Right forelimb (tissue), 1 donor: ENCODE data around the gene SRP68.
"Not testable (repeated sequence)": the region's sequence is repeated elsewhere in the genome, so short reads cannot be mapped to it uniquely, and the experiment has no call there.

Source experiments
- DNase-seq: peaks from one replicate; pipeline ENCODE4 v3.0.0-alpha.2; 2018

SRP68 gene

DNA sequence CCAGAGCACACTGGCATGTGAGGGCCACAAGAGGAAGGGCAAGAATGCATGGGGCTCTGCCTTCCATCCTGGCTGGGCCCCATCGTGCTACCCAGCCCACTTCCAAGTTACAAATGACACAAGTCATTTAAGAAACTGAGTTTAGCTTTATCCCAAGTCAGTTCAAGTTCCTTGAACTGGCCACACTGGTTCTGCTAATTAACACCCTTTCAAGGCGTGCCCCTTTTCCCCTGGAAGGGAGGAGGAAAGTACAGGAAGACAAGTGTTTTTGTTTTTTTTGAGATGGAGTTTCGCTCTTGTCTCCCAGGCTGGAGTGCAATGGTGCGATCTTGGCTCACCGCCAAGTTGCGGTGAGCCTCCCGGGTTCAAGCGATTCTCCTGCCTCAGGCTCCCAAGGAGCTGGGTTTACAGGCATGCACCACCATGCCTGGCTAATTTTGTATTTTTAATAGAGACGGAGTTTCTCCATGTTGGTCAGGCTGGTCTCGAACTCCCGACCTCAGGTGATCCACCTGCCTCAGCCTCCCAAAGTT is 27.8 kb downstream of the SRP68 start:
- DNase-seq = not testable (repeated sequence)

DNA sequence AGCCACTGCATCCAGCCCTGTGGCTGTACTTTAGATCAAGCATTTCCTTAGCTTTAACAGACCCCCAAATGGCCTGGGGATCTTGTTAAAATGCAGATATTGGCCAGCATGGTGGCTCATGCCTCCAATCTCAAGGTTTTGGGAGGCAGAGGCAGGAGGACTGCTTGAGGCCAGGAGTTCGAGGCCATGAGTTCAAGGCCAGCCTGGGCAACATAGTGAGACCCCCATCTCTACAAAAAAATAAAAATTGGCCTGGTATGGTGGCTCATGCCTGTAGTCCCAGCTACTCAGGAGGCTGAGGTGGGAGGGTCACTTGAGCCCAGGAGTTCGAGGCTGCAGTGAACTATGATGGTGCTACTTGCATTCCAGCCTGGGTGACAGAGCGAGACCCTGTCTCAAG is 29.4 kb downstream of the SRP68 start:
- DNase-seq = not testable (repeated sequence)

DNA sequence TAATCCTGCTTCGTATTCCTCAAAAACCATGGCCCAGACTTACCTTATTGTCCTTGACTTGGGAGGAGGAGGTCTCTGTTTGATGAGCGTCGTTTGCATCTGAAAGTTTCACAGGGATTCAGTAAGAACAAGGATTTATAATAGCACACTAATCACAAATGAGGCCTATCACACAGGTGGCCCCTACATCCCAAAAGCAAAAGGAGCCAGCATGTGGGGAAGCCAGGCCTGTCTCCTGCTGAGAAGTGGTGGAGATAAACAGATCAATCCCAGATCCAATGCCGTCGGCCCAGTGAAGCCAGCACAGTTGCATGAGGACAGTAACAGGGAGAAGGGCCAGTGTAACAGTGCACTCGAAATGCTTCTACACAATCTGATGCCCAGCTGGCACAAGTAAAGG is 31.9 kb downstream of the SRP68 start:
- DNase-seq = no peak

DNA sequence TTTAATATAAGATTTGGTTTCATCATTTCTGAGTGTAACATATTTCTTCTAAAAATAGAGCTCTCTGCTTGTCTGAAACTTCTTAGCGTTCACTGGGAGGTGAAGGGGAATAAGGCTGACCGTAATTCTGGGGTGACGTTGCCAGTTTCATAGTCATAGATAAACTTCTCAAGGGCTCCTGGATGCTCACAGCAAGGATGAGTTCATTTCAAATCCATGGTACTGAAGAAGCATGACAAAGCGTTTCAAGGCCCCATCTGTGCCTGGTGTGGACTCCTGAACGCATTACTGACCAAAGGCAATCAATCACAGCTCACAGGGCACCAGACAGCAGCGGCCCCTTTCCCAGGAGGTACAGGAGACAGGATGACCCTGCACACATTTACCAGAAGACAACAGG is 33.2 kb downstream of the SRP68 start:
- DNase-seq = no peak

DNA sequence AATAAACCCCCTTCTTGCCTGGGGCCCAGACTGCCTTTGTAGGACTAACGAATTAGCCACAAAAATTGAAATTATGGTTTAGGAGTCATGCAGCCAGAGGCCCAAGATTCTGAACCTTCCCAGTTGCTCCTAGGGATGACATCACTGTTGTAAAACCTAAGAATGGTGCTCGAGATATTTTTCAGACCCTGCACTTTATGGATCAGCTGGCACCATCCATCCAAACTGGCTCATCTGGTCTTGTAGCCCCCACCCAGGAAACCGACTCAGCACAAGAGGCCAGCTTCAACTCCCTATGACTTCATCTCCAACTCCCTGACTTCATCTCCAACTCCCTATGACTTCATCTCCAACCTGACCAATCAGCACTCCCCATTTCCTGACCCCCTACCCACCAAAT is 34.3 kb downstream of the SRP68 start:
- DNase-seq = no peak

DNA sequence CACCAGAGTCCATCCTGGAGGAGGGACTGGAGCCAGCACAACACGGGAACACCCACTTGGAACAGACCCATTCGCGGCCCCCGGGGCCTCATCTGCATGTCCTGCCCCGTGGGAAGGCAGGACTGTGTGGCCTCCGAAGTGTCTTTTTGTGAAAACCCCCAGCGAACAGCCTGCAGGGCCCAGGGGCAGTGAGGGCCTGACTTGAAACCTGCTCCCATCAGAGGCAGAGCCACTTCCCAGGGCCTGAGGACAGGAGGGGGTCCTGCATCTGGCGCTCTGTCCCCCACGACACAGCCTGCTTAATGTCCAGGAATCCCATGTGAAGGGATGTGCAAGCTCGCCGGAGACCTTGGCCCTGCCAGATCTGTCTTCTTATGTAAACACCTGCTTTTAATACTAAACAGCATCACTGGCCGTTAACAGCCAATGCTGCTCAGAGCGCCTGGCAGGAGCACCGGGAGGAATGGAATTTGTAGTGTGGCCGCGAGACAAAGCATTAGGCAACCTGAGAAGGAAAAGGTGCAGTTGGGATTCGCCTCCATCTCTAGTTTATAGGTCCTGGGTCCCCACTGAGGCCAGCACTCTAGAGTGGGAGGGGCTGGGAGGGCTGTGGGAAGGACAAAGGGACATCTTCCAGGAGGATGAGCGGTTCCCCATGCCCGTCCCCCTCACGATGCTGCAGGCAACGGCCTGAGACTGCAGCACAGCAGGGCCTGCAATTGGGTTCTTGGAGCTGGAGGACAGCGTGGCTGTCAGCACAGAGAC is 35.6 kb downstream of the SRP68 start:
- DNase-seq = no peak

DNA sequence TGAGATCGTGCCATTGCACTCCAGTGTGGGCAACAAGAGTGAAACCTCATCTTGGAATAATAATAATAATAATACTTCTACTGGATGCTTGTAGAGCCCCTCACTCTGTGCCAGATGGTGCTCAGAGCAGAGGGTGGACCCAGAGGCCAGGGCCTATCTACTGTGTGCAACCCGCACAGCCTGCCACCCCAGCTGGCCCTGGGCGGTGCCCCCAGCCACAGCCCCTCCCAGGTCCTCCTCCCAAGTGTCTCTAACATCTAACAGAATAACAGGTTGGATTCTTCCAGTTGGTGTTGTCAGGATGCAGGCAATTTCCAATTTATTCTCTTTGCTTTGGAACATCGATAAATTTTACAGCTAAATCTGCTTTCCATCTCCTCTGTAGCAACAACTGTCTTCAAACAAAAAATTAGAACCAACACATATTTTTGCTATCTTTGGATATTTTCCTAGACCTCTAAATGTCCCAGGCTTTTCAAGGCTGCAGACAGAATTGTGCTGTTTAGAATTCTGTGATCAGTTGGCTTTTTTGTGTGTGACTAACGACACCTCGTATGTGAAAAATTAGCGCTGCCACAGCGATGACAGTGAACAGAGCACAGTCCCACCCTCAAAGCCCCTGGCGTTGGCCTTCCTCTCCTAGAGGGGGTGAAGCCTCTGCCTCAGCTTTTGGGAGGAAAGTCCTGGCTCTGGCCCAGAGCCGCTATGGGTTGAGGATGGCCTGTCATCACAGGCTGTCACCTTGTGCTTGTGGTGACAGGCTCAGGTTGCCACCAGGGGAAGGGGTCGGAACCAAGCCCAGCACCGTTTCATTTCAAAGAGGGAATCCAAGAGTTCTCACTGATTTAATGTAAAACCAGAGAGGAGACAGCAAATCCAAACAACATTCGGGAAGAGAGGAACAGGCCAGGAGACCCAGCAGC is 37.6 kb downstream of the SRP68 start:
- DNase-seq = no peak

DNA sequence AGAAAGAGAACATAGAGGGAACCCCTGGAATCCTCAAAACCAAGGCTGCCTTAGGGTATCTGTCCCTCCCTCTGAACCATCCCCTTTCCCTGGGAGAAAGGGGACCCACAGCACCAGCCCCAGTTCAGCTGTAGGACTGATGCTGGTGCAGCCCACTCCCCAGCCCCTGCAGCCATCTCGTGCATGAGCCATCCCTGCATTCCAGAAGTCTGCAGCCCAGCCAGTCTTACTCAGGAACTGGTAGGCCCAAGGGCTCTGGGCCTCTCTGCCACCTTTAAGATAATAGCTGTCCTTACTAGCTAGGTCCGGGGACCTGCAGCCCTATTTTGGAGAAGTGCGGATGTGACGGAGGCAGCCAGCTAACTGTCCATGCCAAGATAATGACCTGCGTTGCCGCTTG is 39.2 kb downstream of the SRP68 start:
- no peak for DNase-seq

DNA sequence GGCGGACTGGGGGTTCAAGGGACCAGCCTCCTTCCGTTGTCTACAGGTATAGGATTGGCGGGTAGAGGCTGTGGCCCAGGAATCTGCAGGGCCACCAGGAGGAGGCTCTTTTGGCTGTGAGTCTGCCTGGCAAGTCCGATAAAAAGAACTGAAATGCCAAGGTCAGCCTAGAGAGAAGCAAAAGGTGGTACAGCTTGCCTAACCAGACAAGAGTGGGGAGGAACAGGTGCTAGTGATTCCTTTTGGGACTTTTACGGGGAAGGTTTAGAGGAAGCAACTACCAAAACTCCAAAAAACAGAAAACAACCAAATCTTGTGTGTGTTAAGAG is 39.6 kb downstream of the SRP68 start:
- no peak for DNase-seq

DNA sequence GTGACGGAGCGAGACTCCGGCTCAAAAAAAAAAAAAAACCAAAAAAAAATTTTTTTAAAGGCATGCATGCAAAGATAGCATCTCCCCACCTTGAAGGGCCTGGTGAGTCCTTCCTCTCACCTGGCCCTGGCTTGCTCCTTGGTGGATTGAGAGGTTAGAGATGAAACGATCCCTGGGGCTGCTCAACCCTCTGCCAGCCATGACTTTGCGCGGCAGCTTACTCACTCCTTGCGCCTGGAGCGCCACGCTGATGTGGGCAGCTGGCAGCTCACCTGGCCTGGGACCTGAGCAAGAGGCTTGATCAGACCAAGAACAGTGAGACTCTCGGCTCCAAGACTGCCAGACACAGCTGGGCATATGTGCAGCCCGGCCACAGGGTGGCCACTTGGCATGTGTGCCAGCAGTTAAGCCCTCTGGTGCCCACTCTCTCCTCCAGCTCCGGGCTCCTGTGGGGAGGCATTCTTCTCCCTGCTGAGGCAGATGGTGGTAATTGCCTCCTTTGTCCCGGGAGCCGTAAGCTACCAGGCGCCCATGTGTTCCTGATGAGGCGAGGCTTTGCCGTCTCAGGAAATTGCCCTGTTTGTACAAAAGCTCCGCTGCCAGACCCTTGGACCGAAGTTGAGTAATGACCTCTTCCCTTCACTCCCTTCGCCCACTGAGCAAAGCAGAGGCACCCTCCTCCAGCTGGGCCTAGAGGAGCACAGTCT is 40.1 kb downstream of the SRP68 start:
- DNase-seq = no peak

DNA sequence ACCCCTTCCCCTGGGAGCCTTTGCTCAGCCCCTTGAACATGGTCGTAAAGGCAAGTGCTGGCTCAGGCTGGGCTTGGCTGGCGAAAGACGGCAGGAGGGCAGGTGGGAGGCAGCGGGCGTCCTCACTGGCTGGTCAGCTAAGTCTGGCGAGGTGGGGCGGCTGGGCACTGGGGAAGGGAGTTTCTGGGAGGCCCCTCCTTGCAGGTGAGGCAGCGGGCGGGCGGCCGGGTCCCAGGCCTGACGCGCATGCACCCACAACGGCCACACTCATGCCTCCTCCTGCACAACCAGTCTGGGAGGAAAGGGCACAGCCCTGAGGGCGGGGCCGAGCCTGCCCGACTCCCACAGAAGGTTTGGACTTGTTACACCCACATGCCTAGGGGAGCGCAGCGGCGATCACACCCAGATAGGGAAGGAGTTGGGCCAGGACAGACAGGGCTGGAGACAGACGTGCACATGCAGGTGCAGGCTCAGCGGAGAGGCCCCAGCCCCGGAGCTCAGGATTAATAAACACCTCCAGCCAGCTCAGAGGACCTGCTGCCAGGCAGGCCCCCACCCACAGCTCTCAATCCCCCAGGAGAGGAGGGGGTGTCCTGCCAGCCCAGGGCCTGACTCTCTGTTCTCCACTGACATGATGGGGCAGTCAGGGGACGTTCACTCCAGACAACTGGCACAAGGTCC is 45.0 kb downstream of the SRP68 start, which contains the start of gene EVPL:
Gene EVPL (minus strand): TSS at position 148 of the 681 bp plus-strand sequence. CDS start 108 bp downstream, at position 40.
- DNase-seq = no peak

DNA sequence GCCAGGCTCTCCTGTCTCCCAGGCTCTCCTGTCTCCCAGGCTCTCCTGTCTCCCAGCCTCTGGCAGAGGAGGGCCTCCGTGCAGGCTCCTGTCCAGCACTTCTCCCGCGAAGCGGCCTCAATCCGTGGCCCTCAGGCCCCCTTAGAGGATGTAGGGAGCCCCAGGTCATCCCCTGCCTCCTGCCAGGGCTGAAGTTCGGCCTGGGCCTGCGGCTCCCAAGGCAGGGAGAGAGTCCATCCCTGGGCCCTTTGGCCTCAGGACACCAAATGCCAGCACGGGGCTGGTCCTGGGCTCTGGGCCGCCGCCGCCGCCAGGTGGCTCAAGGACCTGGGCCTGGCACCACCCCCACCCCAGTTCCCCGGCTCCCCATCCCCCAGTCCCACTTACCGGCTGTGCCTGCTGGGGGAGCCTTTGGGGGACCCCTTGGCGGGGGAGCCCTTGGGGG is 45.6 kb downstream of the SRP68 start:
- DNase-seq = no peak

DNA sequence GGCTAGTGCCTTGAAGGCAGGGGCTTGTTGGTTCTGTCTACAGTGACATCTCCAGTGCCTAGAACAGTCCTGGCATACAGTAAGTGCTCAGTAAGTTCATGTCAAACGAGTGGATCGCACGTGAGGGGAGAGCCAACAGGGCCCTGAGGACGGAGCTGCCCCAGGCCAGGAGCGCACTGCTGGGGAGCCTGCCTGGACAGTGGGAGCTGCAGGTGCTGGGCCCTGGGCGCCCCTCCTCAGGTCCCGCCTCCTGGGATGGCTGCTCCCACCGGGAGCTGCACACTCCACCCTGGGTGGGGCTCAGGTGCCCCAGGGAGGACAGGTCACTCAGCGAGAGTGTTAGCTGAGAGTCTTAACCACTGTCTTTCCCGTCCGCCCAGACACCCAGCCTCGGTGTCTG is 47.0 kb downstream of the SRP68 start:
- no peak for DNase-seq

DNA sequence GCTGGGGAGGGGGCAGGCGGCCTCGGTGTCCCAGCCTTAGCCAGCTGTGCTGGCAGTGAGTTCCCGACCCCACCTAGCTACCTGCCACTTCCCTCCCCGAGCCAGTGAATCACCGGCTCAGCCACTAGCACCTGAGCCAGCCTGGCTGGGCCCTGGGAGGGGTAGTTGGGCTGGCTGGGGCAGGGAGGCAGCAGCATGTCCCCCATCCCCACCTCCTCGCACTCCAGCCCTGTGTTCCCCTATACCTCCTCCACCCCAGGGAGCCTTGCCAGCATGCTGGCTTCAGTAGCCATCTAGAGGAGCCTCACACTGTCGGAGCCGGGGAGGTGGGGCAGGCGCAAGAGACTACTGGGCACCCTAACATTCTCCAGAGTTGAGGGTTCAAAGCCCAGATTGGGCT is 48.0 kb downstream of the SRP68 start:
- no peak for DNase-seq

DNA sequence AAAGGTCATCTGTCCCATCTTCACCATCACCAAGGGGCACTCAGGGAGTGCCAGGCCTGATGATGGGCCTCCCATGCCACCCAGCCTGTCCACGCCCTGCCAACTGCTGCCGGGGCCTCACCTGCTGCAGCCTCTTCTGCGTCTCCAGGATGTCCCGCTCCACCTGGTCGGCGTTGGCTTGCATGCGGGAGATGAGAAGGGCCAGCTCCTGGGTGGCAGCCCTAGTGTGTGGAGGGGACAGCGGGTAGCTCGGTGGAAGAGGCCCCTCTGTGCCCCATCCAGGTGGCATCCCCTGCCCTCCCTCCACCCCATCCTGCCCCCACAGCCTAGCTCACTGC is 48.4 kb downstream of the SRP68 start:
- DNase-seq = no peak

DNA sequence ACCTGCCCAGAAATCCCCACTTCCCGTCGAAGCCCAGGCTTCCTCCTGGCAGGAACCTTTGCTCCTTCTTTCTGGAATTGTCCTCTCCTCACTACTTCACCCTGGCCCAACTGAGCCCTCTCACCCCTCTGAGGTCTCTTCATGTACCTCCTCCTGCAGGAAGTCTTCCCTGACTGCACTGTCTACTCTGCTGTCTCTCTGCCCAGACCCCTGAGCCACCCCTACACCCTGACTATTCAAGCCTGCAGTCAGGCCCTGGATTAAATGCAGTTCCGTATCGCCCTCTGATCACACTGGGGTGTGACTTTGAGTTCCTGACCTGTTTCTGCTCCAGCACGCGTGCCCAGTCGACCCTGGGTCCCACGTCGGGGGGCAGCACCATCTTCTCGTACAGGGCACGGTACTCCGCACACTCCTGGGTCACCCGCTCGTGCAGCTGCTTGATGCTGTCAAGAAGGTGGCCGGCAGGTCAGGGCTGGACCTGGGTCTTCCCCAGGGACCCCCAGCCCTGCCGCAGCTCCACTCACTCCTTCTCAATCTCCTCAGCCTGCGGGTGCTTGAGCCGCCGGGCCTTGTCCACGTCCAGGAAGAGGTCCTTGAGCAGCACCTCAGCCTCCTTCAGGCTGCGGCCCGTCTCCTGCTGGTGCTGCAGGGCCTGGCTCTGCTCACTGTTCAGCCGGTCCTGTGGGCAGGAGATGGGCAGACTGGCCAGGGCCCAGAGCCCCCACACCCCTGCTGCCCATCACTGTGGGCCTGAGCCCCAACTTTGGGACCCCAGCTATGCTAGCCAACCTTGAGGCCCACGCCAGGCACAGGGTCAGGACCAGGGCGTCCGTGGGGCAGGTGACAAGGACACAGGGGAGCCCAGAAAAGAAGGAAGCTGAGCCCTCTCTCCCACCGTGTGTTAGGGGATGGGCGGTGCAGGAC is 49.1 kb downstream of the SRP68 start:
- DNase-seq = no peak

DNA sequence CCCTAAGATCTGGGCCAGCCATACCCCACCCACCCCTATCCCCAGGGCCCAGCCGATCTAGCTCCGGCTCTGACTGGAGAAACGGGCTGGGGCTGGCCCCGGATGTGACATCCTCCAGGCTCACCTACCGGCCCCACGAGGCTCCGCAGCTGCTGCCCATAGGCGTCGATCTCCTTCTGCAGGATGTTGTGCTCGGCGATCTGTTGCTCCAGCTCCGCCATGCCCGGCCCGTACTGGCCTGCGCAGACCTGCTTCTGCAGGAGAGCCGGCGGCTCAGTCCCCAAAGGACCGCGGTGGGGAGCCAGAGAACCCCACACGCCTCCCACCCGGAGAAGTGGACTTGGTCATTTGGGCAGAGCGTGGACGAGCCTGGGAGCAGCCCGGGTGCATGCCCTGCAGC is 50.0 kb downstream of the SRP68 start:
- DNase-seq = no peak

DNA sequence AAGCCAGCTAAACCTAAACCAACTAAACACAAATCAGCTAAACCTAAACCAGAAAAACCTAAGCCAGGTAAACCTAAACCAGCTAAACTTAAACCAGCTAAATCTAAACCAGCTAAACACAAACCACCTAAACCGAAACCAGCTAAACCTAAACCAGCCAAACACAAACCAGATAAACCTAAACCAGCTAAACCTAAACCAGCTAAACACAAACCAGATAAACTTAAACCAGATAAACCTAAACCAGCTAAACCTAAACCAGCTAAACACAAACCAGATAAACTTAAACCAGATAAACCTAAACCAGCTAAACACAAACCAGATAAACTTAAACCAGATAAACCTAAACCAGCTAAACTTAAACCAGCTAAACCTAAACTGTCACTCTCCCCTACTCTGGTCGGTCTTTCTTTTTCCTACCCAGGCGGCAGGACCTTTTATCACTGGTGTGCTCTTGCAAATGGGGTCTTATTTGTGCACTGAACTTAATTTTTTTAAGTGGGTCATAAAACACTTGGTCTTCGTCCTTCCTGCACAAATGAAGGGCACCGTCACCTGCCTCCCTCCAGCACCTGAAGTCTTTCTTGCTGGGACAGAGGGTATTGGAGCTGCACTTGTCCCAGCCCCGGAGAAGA is 52.4 kb downstream of the SRP68 start:
- no peak for DNase-seq

DNA sequence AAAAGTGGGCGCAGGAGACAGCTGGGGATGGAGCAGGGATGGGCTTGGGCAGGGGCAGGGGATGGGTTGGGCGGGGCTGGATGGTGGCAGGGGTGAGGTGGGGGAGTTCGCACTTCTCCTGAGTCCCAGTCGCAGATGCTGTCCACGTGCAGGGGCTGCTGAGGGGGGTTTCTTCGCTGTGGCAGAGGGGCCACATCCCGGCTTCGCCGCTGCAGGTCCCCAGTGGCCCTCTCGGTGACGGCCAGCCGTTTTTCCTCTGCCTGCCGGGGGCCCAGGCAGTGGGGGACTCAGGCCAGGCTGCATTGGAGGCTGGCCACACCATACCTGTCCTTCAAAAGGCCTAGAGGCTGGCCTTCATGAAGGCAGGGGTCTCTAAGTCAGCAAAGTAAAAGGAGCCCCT is 53.5 kb downstream of the SRP68 start:
- DNase-seq = no peak

DNA sequence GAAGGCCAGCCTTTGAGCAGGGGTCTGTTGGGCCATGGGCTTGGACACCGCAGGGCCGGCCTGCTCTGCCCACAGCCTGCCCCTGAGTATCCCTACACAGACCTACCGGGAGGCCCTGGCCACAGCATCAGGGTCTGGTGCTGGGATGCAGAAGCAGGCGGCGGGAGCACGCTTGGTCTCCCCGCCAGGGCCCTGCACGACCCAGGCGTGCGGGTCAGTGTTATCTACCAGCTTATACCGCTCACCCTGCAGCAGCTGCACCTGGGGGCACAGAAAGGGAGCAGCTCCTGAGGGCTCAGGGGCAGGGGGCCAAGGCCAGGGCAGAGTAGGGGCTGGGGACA is 54.0 kb downstream of the SRP68 start:
- no peak for DNase-seq
